ENCODE results near the gene KAT6B. TPM values are rescaled to one million over a fixed set of nuclear protein-coding genes. Genes with fewer than 3 reads are reported as not detected.
A peak's percentile ranks its signal among the peaks of the same experiment; 100 is the strongest.

The KAT6B gene
- total and polyA plus RNA-seq, 2 experiments from 2014 or later, result 15.8 to 36.2 TPM

DNA sequence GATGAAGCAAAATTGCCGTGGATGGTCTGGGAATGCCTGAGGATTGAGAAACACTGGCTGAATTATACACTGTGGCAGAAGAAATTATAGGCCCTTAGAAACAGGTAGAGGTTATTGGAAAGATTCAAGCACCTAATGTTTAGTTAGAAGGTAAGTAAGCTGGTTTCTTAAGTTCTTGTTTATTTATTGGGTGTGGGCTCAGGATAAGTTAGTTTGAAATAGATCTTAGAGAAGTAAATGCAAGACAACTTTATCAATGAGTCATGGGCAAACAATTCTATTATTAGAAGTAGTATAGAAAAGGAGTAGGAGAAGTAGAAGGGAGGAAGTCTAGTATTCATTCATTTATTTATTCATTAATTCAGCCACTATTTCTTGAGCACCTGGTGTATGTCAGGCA is 96.5 kb downstream of the KAT6B start:
- Histone ChIP-seq H3K36me3 (replicated peaks; ENCODE audit: insufficient read depth, low read depth) (no peaks in the 10 kb centered on the region), H3K4me2 (no peak overlapping the region), H3K4me1 (ENCODE audit: insufficient read depth) (peaks cover 33% of the 10 kb centered on the region), H3K9me3 (ENCODE audit: low read depth) (no peaks in the 10 kb centered on the region), H2AFZ (no peak overlapping the region), H4K20me1 (ENCODE audit: insufficient read depth, poor library complexity, severe bottlenecking) (peaks cover 15% of the 10 kb centered on the region), H3K27me3 (no peaks in the 10 kb centered on the region), H3K79me2 (peaks cover 82% of the 10 kb centered on the region), H3K9me2 (replicated peaks; ENCODE audit: insufficient read depth) (no peaks in the 10 kb centered on the region), H3K27ac (peak overlapping the region; percentile 67), H3K4me3 (no peak overlapping the region)
- DNase-seq (ENCODE audit: low spot score), result no peak
- 47% methylated on average over 1 of the region's 1 CpG for WGBS (ENCODE audit: low lambda C conversion rate, missing lambda C conversion rate)
- TF ChIP-seq, protein P1, sequence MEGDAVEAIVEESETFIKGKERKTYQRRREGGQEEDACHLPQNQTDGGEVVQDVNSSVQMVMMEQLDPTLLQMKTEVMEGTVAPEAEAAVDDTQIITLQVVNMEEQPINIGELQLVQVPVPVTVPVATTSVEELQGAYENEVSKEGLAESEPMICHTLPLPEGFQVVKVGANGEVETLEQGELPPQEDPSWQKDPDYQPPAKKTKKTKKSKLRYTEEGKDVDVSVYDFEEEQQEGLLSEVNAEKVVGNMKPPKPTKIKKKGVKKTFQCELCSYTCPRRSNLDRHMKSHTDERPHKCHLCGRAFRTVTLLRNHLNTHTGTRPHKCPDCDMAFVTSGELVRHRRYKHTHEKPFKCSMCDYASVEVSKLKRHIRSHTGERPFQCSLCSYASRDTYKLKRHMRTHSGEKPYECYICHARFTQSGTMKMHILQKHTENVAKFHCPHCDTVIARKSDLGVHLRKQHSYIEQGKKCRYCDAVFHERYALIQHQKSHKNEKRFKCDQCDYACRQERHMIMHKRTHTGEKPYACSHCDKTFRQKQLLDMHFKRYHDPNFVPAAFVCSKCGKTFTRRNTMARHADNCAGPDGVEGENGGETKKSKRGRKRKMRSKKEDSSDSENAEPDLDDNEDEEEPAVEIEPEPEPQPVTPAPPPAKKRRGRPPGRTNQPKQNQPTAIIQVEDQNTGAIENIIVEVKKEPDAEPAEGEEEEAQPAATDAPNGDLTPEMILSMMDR (IDR thresholded peaks at IDR 0.05; ENCODE audit: poor library complexity), result no peak
- TF ChIP-seq EZH2phosphoT487 (IDR thresholded peaks at IDR 0.05; ENCODE audit: low read depth, severe bottlenecking, unreplicated experiment) (no peak), EZH2 (IDR thresholded peaks at IDR 0.05; ENCODE audit: borderline replicate concordance) (no peak)

DNA sequence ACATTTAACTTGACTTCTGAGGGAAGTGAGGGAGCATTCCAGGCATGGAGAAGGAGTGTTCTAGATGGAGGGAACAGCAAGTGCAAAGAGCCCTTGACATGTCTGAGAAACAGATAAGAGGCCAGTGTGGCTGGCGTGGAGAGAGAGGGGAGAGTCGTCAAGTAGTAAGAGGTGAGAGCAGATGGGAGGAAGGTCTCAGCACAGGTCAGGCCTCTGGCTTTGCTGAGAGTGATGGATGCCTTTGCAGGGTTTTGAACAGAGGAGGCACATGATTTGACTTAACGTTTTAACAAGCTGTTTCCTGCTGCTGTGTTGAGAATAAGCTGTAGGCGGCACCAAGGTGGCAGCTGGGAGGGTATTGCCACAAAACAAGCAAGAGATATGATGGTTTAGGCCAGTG is 97.2 kb downstream of the KAT6B start:
- no peaks in the 10 kb centered on the region for H3K9me2 ChIP-seq (replicated peaks; ENCODE audit: insufficient read depth)
- peak overlapping the region; percentile 38 for H3K4me2 ChIP-seq
- H3K9me3 ChIP-seq (ENCODE audit: low read depth), result no peaks in the 10 kb centered on the region
- peaks cover 37% of the 10 kb centered on the region for H3K4me1 ChIP-seq (ENCODE audit: insufficient read depth)
- peak overlapping the region; percentile 67 for H3K27ac ChIP-seq
- H3K4me3 ChIP-seq, result no peak overlapping the region
- peaks cover 82% of the 10 kb centered on the region for H3K79me2 ChIP-seq
- no peak for DNase-seq (ENCODE audit: low spot score)
- whole genome bisulfite sequencing (ENCODE audit: low lambda C conversion rate, missing lambda C conversion rate), result 47% methylated on average over 4 of the region's 4 CpGs
- peaks cover 14% of the 10 kb centered on the region for H4K20me1 ChIP-seq (ENCODE audit: insufficient read depth, poor library complexity, severe bottlenecking)
- H3K36me3 ChIP-seq (replicated peaks; ENCODE audit: insufficient read depth, low read depth), result no peaks in the 10 kb centered on the region
- H2AFZ ChIP-seq, result no peak overlapping the region
- TF ChIP-seq EZH2phosphoT487 (IDR thresholded peaks at IDR 0.05; ENCODE audit: low read depth, severe bottlenecking, unreplicated experiment) (no peak), EZH2 (IDR thresholded peaks at IDR 0.05; ENCODE audit: borderline replicate concordance) (no peak)
- TF ChIP-seq, protein P1 (IDR thresholded peaks at IDR 0.05; ENCODE audit: poor library complexity), result no peak
- H3K27me3 ChIP-seq, result no peaks in the 10 kb centered on the region

DNA sequence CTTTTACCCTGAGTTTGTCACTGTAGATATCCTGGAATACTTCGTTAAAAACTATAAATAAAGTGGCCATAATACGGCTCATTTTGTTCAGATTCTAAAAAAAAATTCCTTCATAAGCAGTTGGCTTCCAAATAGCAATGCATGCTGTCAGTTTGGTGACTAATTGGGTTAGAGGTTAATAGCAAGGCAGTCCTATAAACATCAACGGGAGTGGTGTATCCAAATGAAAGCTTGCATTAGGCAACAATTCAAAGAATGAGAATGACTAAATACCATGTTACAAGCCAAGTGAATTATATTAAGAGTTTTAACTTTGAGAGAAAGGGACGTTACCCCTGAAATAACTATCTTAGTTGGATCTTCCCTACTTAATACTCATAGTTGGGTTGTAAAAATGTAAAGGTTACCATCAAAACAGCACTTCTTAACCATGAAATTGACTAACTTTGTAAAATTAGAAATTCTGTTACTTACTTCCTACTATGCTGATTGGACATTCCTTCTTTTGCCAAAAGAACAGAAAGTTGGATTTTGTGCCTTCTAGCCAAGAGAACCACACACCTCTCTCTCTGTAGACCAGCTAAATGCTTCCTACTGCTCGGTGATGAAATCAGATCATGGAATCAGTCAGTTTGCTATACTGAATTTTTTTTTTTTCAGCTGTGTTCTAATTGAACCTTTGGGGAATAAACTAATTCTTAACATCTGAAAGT is 98.0 kb downstream of the KAT6B start:
- Histone ChIP-seq H3K79me2 (peaks cover 81% of the 10 kb centered on the region), H2AFZ (no peak overlapping the region), H3K27ac (peak overlapping the region; percentile 72), H3K9me2 (replicated peaks; ENCODE audit: insufficient read depth) (no peaks in the 10 kb centered on the region), H3K9me3 (ENCODE audit: low read depth) (no peaks in the 10 kb centered on the region), H3K4me1 (ENCODE audit: insufficient read depth) (peaks cover 45% of the 10 kb centered on the region), H3K4me3 (no peak overlapping the region), H3K4me2 (peak overlapping the region; percentile 38), H3K27me3 (no peaks in the 10 kb centered on the region), H4K20me1 (ENCODE audit: insufficient read depth, poor library complexity, severe bottlenecking) (peaks cover 17% of the 10 kb centered on the region), H3K36me3 (replicated peaks; ENCODE audit: insufficient read depth, low read depth) (no peaks in the 10 kb centered on the region)
- WGBS (ENCODE audit: low lambda C conversion rate, missing lambda C conversion rate), result 47% methylated on average over 5 of the region's 5 CpGs
- TF ChIP-seq, protein P1 (IDR thresholded peaks at IDR 0.05; ENCODE audit: poor library complexity), result no peak
- TF ChIP-seq EZH2 (IDR thresholded peaks at IDR 0.05; ENCODE audit: borderline replicate concordance) (no peak), EZH2phosphoT487 (IDR thresholded peaks at IDR 0.05; ENCODE audit: low read depth, severe bottlenecking, unreplicated experiment) (no peak)
- peak; percentile 55 for DNase-seq (ENCODE audit: low spot score)

Data from hepatocyte (in vitro differentiated cells).